Panc1 (cell line): Measurements from ENCODE around the gene GTPBP1.

Source experiments
- CTCF ChIP-seq: fragments of 450-650 bp; IDR thresholded peaks from 2 replicates; pipeline ENCODE4 v1.5.1; 2017; ENCODE audit warnings: mild to moderate bottlenecking
- POLR2AphosphoS5 ChIP-seq: IDR thresholded peaks from 2 replicates; pipeline ENCODE4 v1.6.1; 2012; ENCODE audit warnings: mild to moderate bottlenecking, low read depth, low read length, moderate library complexity
- REST ChIP-seq, 2 experiments: IDR thresholded peaks; 2 replicates each; pipeline ENCODE4 v1.6.1; 2011 to 2012; ENCODE audit warnings: low read depth in 2 of 2, control low read depth in 1 of 2, low read length in 1 of 2, mild to moderate bottlenecking in 1 of 2, moderate library complexity in 1 of 2; ENCODE audit not compliant: insufficient read depth in 1 of 2
- SIN3A ChIP-seq: IDR thresholded peaks from 2 replicates; pipeline ENCODE4 v1.6.1; 2012; ENCODE audit warnings: low read depth, mild to moderate bottlenecking, low read length, moderate library complexity, borderline replicate concordance; ENCODE audit not compliant: insufficient read depth

DNA sequence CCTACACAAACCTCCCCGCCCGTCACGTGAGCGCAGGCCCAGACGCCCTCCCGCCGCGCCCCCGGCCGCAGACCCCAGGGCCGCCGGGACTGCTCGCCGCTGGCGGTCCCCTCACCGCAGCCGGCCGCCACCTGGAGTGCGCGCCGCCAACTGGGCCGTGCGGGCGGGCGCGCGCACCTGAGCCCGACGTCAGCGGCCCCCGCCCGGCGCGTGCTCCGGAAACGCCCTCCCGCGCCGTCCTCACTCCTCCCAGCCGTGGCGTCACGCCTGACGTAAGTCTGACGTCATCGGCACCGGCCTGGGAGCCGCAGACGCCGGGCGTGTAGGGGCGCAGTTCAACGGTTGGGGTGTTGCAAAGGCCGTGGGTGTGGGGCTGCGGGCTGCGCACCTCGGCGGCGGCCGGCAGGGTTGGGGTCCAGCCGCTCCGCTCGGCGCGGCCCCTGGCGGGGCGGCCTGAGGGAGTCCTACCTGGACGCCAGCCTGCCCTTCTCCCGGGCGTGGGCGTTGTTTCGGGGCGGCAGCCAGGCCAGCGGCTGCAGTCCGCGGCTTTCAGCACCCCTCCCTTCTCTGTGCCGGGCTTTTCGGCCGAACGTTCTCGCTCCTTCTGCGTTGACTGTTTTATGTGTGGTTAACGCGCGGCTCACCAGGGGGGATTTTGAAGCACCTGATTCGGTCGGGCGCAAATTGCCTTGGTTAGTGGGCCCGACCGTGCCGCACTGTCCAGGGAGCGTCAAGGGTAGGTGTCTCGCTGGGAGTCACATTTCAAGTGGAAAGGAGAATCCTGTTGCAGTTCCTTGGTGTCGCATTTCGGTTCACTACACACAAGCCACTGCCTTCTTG, 4.7 kb upstream of the GTPBP1 start, which contains the start of gene JOSD1:
- no peak for TF ChIP-seq CTCF
- peak; percentile 69 for TF ChIP-seq POLR2AphosphoS5
- peak; percentile 58; the same call in 1 of the 2 replicates for TF ChIP-seq SIN3A
- TF ChIP-seq REST (IDR thresholded peaks at IDR 0.05; ENCODE audit: insufficient read depth in 1 of 2, low read depth in 2 of 2, low read length in 1 of 2), result no peak
